GM21529 (cell line): Measurements from ENCODE around the gene OTULIN.

Source experiments
- ATAC-seq: cut with Tn5 transposase; IDR thresholded peaks from one replicate; pipeline ENCODE4 v1.9.1; 2021; ENCODE audit not compliant: unreplicated experiment

Gene OTULIN

GRCh38 chr5:14667770-14668169 lies 3.3 kb downstream of the OTULIN start:
- ATAC-seq = no peak

DNA sequence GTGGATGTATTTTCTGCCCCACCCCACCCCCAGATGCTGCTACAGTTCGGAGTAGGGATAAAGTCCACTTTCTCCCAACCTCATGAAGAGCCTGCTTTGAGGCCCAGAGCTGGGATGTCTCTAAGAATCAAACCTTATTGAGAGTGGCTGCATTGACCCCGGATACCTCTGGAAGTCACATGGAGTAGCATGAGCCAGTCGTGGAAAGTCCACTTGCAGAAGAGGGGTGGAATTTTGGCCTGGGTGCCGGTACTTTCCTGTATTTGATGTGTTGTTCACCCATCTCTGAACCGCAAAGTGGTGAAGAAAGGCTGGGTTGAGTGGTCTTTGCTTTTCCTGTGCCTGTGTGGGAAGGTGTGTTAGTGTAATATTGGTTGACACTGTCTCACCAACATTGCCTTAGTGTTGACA lies 3.7 kb downstream of the OTULIN start:
- no peak for ATAC-seq

- ATAC-seq = no peak
Observed at GRCh38 chr5:14669415-14669814, 4.9 kb downstream of the OTULIN start.

DNA sequence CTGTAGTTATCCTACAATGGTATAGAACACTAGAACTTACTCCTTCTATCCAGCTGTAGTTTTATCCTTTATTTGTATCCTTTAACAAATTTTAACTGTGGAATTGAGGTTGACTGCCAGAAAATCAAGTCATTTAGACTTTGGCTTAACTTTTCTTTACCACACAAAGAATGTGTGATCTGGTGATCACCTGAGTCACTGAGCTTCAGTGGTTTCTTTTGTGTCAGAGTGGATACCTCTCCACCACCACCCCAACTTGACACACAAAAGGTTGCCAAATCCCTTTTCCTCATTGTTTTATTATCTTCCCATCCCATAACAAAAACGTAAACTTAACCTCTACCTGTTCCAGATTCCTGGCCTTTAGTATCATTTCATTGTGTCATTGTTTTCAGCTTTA lies 5.5 kb downstream of the OTULIN start:
- ATAC-seq = no peak

DNA sequence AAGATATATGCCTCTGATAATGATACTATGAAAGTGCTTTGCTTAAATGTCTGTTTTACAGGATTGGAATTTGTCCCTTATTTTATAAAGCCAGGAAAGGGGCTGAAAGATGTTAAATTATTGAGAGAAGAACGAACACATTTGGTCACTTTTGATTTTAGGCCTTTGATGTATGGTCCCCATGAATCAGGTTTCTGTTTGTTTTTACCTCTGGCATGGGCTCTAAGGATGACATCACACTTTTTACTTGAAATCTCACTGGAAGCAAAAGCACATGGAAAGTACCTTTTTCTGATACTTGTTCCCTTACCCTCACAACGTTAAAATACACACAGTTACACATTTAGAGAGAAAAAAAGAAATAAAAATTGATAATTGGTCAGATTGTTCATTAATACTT lies 6.9 kb downstream of the OTULIN start:
- ATAC-seq = no peak

- ATAC-seq = no peak
Observed at GRCh38 chr5:14672082-14672481, 7.6 kb downstream of the OTULIN start.

- ATAC-seq = no peak
Observed at GRCh38 chr5:14672484-14673394, 8.2 kb downstream of the OTULIN start.

- no peak for ATAC-seq
Observed at GRCh38 chr5:14673443-14673842, 8.9 kb downstream of the OTULIN start.

- ATAC-seq = no peak
Observed at GRCh38 chr5:14674983-14675854, 10.7 kb downstream of the OTULIN start.

DNA sequence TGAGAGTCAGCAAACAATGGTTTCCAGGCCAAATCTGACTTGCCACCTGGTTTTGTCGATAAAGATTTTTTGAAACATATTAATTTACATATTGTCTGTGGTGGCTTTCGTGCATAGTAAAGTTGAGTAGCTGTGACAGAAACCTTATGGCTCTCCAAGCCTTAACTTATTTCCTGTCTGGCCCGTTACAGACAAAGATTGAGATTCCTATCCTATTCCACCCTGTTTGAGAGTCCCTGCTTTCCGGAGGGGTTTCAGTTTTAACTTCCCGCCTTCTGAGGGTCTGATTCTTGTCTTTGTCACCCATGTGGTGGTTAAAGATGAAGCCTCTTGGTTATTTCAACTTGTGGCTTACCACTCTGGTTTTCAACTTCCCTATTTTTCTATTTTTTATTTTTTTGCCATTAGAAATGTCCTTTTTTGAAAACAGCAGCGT lies 11.4 kb downstream of the OTULIN start:
- ATAC-seq = peak; percentile 50

DNA sequence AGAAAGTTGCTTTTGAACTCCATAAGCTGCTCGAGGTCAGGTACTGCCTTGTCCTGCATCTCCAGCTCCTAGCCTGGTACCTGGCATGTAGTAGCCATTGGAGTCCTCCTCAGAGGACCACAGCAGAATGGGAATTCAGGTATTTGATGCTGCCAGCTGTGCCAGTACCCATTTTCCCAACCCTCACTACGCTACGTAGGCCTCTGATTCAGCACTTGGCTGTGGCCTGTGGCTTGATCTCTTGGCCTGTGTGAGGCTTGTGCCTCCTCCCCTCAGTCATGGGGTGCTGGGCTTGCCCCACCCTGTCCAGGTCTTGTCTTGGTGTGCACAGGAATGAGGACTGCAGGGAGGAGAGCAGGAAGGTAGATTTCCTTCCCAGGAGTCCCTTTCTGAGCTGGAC lies 11.8 kb downstream of the OTULIN start:
- peak; percentile 27 for ATAC-seq

DNA sequence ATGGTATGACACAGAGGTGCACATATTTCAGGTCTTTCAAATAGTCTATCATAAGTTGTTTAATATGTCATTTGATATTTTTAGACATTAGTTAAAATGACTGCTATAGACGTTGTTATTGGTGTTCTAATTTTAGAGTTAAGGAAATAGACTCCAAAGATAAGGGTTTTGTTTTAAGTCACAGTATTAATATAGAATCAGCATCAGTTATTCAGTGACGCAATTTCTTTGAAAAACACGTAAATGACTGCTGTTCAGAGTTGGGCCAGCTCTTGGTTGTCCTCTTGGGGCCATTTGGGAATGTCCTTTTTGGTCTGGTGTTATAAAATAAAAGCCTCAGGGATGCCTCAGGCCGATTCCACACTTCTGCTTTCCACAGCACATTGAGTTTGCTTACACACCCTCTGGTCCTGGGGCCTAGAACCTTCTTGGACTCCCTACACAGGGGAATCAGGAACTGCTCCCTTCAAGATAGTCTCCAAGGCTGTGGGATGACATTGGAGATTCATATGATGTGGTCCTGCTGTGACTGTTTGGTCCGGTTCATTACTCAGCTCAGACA lies 14.3 kb downstream of the OTULIN start:
- no peak for ATAC-seq

DNA sequence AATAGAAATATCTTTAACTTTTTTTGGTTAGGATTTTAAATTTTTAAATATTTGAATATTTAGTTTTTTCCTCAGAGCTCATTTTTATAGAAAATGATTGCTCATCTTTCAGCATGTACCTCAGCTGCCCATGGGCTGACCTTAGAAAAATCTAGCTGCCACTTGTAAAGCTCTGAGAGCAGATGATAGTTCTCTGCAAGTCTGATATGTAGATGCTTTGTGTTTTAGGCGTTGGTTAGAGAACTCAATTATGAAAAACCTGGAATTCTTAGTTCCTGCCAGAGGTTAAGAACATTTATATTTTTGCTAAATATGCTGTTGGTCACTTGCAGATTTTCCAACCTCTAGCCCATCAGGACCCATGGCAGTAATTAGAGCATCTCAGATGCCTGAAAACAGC lies 15.1 kb downstream of the OTULIN start:
- ATAC-seq = no peak

GRCh38 chr5:14681236-14681752 lies 16.8 kb downstream of the OTULIN start:
- ATAC-seq = no peak

DNA sequence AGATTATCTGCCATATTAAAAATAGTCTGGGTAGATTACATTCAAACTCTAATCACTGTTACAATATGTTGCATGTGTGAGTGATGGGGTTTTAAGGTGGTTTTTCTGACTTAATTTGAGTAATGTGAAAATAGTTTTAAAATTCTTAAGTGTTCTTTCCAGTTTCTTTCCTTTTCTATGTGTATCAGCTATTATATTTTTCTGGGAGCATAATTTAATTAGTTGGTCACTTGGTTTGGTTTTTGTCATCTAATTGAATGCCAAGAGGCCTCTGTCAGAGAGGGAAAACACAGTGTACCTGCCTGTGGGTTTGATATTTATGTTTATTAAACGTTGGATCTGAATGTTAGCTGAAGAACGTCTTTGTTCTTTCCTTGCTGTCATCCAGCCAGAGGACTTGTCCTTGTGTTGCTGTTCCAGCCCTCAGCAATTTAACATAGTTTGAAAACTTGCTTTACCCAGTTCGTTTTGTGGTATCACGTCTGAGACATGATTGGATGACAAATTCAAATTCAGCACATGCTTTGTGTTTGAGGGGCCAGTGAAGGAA lies 19.5 kb downstream of the OTULIN start:
- no peak for ATAC-seq

- no peak for ATAC-seq
Observed at GRCh38 chr5:14684757-14685156, 20.2 kb downstream of the OTULIN start.

GRCh38 chr5:14685757-14686156 lies 21.2 kb downstream of the OTULIN start:
- peak; percentile 94 for ATAC-seq

DNA sequence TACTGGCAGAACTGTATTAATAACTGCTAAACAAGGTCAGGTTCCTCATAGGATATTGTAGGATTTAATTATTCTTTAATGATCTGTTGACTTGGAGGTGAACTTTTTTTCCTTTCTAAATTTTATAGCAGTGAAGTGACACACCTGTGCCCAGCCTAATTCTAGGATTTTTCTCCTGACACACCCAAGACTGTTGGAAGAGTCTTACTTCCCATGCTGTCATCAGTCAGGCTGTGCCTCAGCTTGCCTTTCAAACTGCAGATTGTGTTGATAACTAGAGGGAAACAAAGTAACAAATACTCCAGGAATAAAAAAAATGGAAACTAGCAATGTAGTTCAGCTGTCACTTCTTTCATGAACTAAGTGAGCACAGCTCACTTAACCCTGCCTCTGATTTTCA lies 22.0 kb downstream of the OTULIN start:
- ATAC-seq = no peak

DNA sequence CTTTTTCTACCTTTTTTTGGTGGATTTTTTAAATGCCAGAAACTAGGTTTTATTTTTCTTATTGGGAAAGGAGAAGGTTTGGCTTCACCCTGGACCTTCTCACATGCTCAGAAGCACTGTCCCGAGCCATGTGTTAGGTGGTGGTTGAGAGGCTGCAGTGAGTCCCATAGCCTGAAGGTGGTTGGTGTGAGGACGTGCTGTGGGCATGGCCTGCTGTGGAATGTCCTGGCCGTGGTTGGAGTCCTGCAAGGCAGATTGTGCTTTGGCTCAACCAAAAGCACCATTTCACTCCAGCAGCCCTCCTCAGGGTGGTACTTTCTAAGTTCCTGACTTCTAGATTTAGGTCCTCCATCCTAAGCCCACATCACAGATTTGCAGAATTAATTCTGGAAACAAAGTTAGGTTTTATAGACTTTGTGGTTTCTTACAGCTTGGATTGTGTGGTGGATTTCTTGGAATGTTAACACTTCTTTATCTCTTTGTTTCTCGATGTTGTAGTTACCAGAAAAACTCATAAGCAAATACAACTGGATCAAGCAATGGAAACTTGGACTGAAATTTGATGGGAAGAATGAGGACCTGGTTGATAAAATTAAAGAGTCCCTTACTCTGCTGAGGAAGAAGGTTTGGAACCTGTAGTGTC lies 22.6 kb downstream of the OTULIN start:
- no peak for ATAC-seq

GRCh38 chr5:14693070-14693469 lies 28.6 kb downstream of the OTULIN start:
- ATAC-seq = no peak

- ATAC-seq = no peak
Observed at GRCh38 chr5:14695152-14695551, 30.6 kb downstream of the OTULIN start.
